Osteocyte (in vitro differentiated cells): ENCODE data around the gene HINFP. TPM values are rescaled to one million over a fixed set of nuclear protein-coding genes. Genes with fewer than 3 reads are reported as not detected.

ENCODE experiments used
- DNase-seq: peaks from one replicate; pipeline ENCODE4 v3.0.0; 2021; ENCODE audit warnings: mixed read lengths; ENCODE audit not compliant: unreplicated experiment; ENCODE audit errors: extremely low spot score
- H3K27ac Mint-ChIP-seq: one replicate; pipeline ENCODE4 v1.8.0; 2021; ENCODE audit warnings: mild to moderate bottlenecking, mixed read lengths; ENCODE audit not compliant: unreplicated experiment
- H3K27me3 Mint-ChIP-seq: one replicate; pipeline ENCODE4 v1.8.0; 2021; ENCODE audit warnings: mixed read lengths; ENCODE audit not compliant: unreplicated experiment
- H3K36me3 Mint-ChIP-seq: one replicate; pipeline ENCODE4 v1.8.0; 2021; ENCODE audit warnings: mixed read lengths; ENCODE audit not compliant: unreplicated experiment
- H3K4me1 Mint-ChIP-seq: one replicate; pipeline ENCODE4 v1.8.0; 2021; ENCODE audit warnings: mixed read lengths; ENCODE audit not compliant: unreplicated experiment
- H3K4me3 Mint-ChIP-seq: one replicate; pipeline ENCODE4 v1.8.0; 2021; ENCODE audit warnings: mild to moderate bottlenecking, moderate library complexity, mixed read lengths; ENCODE audit not compliant: unreplicated experiment
- H3K9me3 Mint-ChIP-seq: one replicate; pipeline ENCODE4 v1.8.0; 2021; ENCODE audit warnings: mixed read lengths; ENCODE audit not compliant: unreplicated experiment
- total RNA-seq: library from RNA; stranded (reverse); gene quantifications from 2 replicates; pipeline ENCODE4 v1.2.1, GENCODE V29; 2021
- TF ChIP-seq, protein P1 (sequence below): fragments of 200-600 bp; sonication (generic); IDR thresholded peaks from 2 replicates; pipeline ENCODE4 v1.5.0; 2021; ENCODE audit warnings: antibody characterized with exemption, mild to moderate bottlenecking, moderate library complexity

The HINFP gene
- total RNA-seq, 1 donor from 2014 or later, result 26.1 TPM

DNA sequence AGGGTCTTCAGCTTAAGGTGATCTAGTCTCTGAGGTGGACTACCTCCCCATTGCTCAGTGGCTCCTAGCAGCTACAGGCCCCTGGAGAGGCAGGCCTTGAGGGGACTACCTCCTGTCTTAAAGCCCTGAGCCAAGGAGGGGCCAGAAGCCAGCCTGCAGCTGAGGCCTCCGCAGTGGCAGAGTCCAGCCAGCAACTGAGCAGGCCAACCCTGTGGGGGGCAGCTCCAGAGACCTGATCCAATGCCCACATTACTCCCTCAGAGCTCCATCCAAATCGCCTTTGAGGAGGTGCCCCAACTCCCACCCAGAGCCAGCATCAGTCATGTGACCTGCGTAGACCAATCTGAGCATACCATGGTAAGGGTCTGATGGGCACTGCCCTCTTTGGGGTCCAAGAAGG, 11.5 kb upstream of the HINFP start:
- Mint-ChIP-seq H3K27ac (no peak overlapping the region), H3K4me1 (peaks cover 31% of the 10 kb centered on the region), H3K9me3 (no peaks in the 10 kb centered on the region), H3K36me3 (peaks cover 22% of the 10 kb centered on the region), H3K4me3 (no peak overlapping the region), H3K27me3 (no peaks in the 10 kb centered on the region)
- TF ChIP-seq, protein P1, sequence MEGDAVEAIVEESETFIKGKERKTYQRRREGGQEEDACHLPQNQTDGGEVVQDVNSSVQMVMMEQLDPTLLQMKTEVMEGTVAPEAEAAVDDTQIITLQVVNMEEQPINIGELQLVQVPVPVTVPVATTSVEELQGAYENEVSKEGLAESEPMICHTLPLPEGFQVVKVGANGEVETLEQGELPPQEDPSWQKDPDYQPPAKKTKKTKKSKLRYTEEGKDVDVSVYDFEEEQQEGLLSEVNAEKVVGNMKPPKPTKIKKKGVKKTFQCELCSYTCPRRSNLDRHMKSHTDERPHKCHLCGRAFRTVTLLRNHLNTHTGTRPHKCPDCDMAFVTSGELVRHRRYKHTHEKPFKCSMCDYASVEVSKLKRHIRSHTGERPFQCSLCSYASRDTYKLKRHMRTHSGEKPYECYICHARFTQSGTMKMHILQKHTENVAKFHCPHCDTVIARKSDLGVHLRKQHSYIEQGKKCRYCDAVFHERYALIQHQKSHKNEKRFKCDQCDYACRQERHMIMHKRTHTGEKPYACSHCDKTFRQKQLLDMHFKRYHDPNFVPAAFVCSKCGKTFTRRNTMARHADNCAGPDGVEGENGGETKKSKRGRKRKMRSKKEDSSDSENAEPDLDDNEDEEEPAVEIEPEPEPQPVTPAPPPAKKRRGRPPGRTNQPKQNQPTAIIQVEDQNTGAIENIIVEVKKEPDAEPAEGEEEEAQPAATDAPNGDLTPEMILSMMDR, result no peak
- no peak for DNase-seq

DNA sequence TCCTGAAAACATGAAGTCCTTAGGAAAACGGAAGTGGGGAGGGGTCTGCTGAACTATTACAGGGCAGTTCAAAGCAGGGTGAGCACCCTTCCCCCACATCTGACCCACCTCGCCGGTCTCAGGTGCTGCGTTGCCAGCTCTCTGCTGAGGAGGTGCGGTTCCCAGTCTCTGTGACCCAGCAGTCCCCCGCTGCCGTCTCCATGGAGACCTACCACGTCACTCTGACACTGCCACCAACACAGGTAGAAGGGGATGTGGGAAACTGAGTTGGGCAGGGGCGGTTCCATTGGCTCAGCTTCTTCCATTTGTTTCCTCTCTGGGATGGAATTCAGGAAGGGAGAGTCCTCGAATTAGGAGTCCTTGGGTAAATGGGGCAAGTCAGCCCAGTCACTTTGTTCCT, 10.9 kb upstream of the HINFP start:
- Mint-ChIP-seq H3K4me1 (peaks cover 28% of the 10 kb centered on the region), H3K27me3 (no peaks in the 10 kb centered on the region), H3K36me3 (peaks cover 26% of the 10 kb centered on the region), H3K4me3 (no peak overlapping the region), H3K27ac (no peak overlapping the region), H3K9me3 (no peaks in the 10 kb centered on the region)
- no peak for DNase-seq
- TF ChIP-seq, protein P1, result no peak

GRCh38 chr11:119111361-119111925, 9.9 kb upstream of the HINFP start:
- Mint-ChIP-seq H3K36me3 (peaks cover 31% of the 10 kb centered on the region), H3K27me3 (no peaks in the 10 kb centered on the region), H3K9me3 (no peaks in the 10 kb centered on the region), H3K4me1 (peaks cover 25% of the 10 kb centered on the region), H3K27ac (no peak overlapping the region), H3K4me3 (no peak overlapping the region)
- DNase-seq, result no peak
- TF ChIP-seq, protein P1, result no peak

DNA sequence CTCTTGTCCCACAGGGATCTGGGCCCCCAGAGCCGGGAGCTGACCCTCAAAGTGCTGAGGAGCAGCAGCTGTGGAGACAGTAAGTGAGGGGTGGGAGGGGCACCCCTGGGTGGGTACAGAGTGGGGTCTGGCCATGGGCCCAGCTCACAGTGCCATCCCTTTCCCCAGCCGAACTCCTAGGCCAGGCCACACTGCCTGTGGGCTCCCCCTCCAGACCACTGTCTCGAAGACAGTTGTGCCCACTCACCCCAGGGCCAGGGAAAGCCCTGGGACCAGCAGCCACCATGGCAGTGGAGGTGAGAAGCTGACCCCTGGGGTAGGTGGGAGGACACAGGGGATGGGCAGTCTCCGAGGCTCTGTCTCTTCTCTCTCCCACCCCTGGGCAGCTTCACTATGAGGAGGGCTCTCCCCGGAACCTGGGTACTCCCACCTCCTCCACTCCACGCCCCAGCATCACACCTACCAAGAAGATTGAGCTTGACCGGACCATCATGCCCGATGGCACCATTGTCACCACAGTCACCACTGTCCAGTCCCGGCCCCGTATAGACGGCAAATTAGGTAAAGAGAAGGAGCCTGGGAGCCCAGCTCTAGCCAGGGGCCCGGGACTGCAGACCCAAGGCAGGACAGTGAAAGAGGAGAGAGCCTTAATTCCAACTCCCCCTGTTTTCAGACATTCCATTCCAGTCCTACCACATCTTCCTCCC, 8.9 kb upstream of the HINFP start:
- Mint-ChIP-seq H3K27ac (no peak overlapping the region), H3K4me3 (no peak overlapping the region), H3K4me1 (peaks cover 20% of the 10 kb centered on the region), H3K36me3 (peaks cover 35% of the 10 kb centered on the region), H3K9me3 (no peaks in the 10 kb centered on the region), H3K27me3 (no peaks in the 10 kb centered on the region)
- DNase-seq, result no peak
- TF ChIP-seq, protein P1, result no peak

DNA sequence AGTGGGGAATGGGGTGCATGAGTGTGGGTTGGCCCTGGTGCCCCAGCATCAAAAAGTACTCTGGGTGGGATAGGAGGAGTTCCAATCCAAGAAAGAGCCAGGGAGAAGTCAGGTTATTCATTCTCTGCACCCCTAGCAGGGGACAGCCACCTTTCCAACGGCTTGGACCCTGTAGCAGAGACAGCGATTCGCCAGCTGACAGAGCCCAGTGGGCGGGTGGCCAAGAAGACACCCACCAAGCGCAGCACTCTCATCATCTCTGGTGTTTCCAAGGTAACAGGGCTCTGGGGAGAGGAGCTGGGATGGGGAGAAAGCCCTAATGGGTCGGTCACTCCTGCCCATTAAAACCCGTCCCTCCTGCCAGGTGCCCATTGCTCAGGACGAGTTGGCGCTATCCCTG, 7.7 kb upstream of the HINFP start:
- Mint-ChIP-seq H3K27ac (no peak overlapping the region), H3K4me3 (no peak overlapping the region), H3K27me3 (no peaks in the 10 kb centered on the region), H3K9me3 (no peaks in the 10 kb centered on the region), H3K36me3 (peaks cover 35% of the 10 kb centered on the region), H3K4me1 (peaks cover 13% of the 10 kb centered on the region)
- TF ChIP-seq, protein P1, result no peak
- no peak for DNase-seq
